Measurements from ENCODE around the gene L3MBTL4.

The L3MBTL4 gene

GRCh38 chr18:6327485-6327884 is 87.2 kb downstream of the L3MBTL4 start:
- H3K27ac ChIP-seq: no peak overlapping the region
- POLR2A ChIA-PET (ENCODE audit: low non-redundant PET): no interaction called here
- TF ChIP-seq CTCF (conservative IDR thresholded peaks at IDR 0.05; ENCODE audit: low read depth): no peak
- CTCF ChIA-PET: no interaction called here
- DNase-seq (ENCODE audit: low spot score): no peak

GRCh38 chr18:6326566-6326965 is 88.1 kb downstream of the L3MBTL4 start:
- H3K27ac ChIP-seq: no peak overlapping the region
- DNase-seq (ENCODE audit: low spot score): no peak
- POLR2A ChIA-PET (ENCODE audit: low non-redundant PET): no interaction called here
- TF ChIP-seq CTCF (conservative IDR thresholded peaks at IDR 0.05; ENCODE audit: low read depth): no peak
- CTCF ChIA-PET: no interaction called here

- ChIA-PET CTCF (no interaction called here), POLR2A (ENCODE audit: low non-redundant PET) (no interaction called here)
- no peak for TF ChIP-seq CTCF (conservative IDR thresholded peaks at IDR 0.05; ENCODE audit: low read depth)
- H3K27ac ChIP-seq: no peak overlapping the region
- DNase-seq (ENCODE audit: low spot score): no peak
Measured at GRCh38 chr18:6323319-6323889, 91.3 kb downstream of the L3MBTL4 start.

GRCh38 chr18:6315517-6316331 is 99.0 kb downstream of the L3MBTL4 start:
- no peak for DNase-seq (ENCODE audit: low spot score)
- POLR2A ChIA-PET (ENCODE audit: low non-redundant PET): no interaction called here
- H3K27ac ChIP-seq: no peak overlapping the region
- CTCF ChIA-PET: no interaction called here
- TF ChIP-seq CTCF (conservative IDR thresholded peaks at IDR 0.05; ENCODE audit: low read depth): no peak

- no peak for TF ChIP-seq CTCF (conservative IDR thresholded peaks at IDR 0.05; ENCODE audit: low read depth)
- ChIA-PET CTCF (no interaction called here), POLR2A (ENCODE audit: low non-redundant PET) (no interaction called here)
Measured at GRCh38 chr18:6313415-6313814, 101.3 kb downstream of the L3MBTL4 start.

GRCh38 chr18:6311456-6312215 is 103.1 kb downstream of the L3MBTL4 start:
- no peak overlapping the region for H3K27ac ChIP-seq
- CTCF ChIA-PET: interaction anchor here (0.5 to 0.6 kb wide), 2 partner anchors 173 to 211 kb away, joined by 3 to 6 read pairs; no protein-coding TSS in a partner anchor
- TF ChIP-seq CTCF (conservative IDR thresholded peaks at IDR 0.05; ENCODE audit: low read depth): no peak
- POLR2A ChIA-PET (ENCODE audit: low non-redundant PET): no interaction called here
- DNase-seq (ENCODE audit: low spot score): no peak

More at GRCh38 chr18:6313415-6313814, 101.3 kb downstream of the L3MBTL4 start:
- H3K27ac ChIP-seq: no peak overlapping the region
- DNase-seq (ENCODE audit: low spot score): no peak

All from RWPE1 (cell line).